ENCODE measurements around the gene EMILIN3.

Gene EMILIN3

GRCh38 chr20:41355192-41355591 lies 11.4 kb downstream of the EMILIN3 start:
- H3K27me3 ChIP-seq (ENCODE audit: low read length) = no peaks in the 10 kb centered on the region
- no peak overlapping the region for H3K4me2 ChIP-seq (ENCODE audit: low read depth, low read length, poor library complexity, severe bottlenecking)
- H3K9me2 ChIP-seq (replicated peaks; ENCODE audit: insufficient read depth, low read length) = no peaks in the 10 kb centered on the region
- no peaks in the 10 kb centered on the region for H3K9me3 ChIP-seq (ENCODE audit: insufficient read depth, low read length)
- no peak overlapping the region for H2AFZ ChIP-seq (ENCODE audit: low read depth, low read length, severe bottlenecking)
- H4K20me1 ChIP-seq (ENCODE audit: low read depth, low read length) = no peaks in the 10 kb centered on the region
- TF ChIP-seq, protein P1, sequence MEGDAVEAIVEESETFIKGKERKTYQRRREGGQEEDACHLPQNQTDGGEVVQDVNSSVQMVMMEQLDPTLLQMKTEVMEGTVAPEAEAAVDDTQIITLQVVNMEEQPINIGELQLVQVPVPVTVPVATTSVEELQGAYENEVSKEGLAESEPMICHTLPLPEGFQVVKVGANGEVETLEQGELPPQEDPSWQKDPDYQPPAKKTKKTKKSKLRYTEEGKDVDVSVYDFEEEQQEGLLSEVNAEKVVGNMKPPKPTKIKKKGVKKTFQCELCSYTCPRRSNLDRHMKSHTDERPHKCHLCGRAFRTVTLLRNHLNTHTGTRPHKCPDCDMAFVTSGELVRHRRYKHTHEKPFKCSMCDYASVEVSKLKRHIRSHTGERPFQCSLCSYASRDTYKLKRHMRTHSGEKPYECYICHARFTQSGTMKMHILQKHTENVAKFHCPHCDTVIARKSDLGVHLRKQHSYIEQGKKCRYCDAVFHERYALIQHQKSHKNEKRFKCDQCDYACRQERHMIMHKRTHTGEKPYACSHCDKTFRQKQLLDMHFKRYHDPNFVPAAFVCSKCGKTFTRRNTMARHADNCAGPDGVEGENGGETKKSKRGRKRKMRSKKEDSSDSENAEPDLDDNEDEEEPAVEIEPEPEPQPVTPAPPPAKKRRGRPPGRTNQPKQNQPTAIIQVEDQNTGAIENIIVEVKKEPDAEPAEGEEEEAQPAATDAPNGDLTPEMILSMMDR (IDR thresholded peaks at IDR 0.05; ENCODE audit: insufficient read depth, low read length, poor library complexity, severe bottlenecking) = no peak
- TF ChIP-seq EZH2phosphoT487 (conservative IDR thresholded peaks at IDR 0.05; ENCODE audit: low read length) = no peak
- H3K79me2 ChIP-seq (ENCODE audit: insufficient read depth, low read length) = no peaks in the 10 kb centered on the region
- no peaks in the 10 kb centered on the region for H3K36me3 ChIP-seq (ENCODE audit: low read length)
- no peak overlapping the region for H3K27ac ChIP-seq (ENCODE audit: low read depth, low read length)
- H3F3A ChIP-seq (ENCODE audit: insufficient read depth) = no peaks in the 10 kb centered on the region
- H3K9ac ChIP-seq (ENCODE audit: low read length) = no peak overlapping the region
- H3K4me3 ChIP-seq (ENCODE audit: insufficient read depth, low read length, poor library complexity, severe bottlenecking) = no peak overlapping the region

- no peak for TF ChIP-seq EZH2phosphoT487 (conservative IDR thresholded peaks at IDR 0.05; ENCODE audit: low read length)
- TF ChIP-seq, protein P1 (IDR thresholded peaks at IDR 0.05; ENCODE audit: insufficient read depth, low read length, poor library complexity, severe bottlenecking) = no peak
- no peak overlapping the region for H3K27ac ChIP-seq (ENCODE audit: low read depth, low read length)
- H3K9me2 ChIP-seq (replicated peaks; ENCODE audit: insufficient read depth, low read length) = no peaks in the 10 kb centered on the region
- no peaks in the 10 kb centered on the region for H3K36me3 ChIP-seq (ENCODE audit: low read length)
- no peaks in the 10 kb centered on the region for H3K27me3 ChIP-seq (ENCODE audit: low read length)
- no peaks in the 10 kb centered on the region for H3K79me2 ChIP-seq (ENCODE audit: insufficient read depth, low read length)
- no peak overlapping the region for H3K4me3 ChIP-seq (ENCODE audit: insufficient read depth, low read length, poor library complexity, severe bottlenecking)
- H3F3A ChIP-seq (ENCODE audit: insufficient read depth) = no peaks in the 10 kb centered on the region
- H3K9me3 ChIP-seq (ENCODE audit: insufficient read depth, low read length) = no peaks in the 10 kb centered on the region
- H3K4me2 ChIP-seq (ENCODE audit: low read depth, low read length, poor library complexity, severe bottlenecking) = no peak overlapping the region
- no peak overlapping the region for H3K9ac ChIP-seq (ENCODE audit: low read length)
- H4K20me1 ChIP-seq (ENCODE audit: low read depth, low read length) = no peaks in the 10 kb centered on the region
- no peak overlapping the region for H2AFZ ChIP-seq (ENCODE audit: low read depth, low read length, severe bottlenecking)
Observed at GRCh38 chr20:41353530-41353929, 13.1 kb downstream of the EMILIN3 start.

GRCh38 chr20:41352666-41353065 lies 14.0 kb downstream of the EMILIN3 start:
- Histone ChIP-seq H3F3A (ENCODE audit: insufficient read depth) (no peaks in the 10 kb centered on the region), H4K20me1 (ENCODE audit: low read depth, low read length) (no peaks in the 10 kb centered on the region), H3K9ac (ENCODE audit: low read length) (no peak overlapping the region), H2AFZ (ENCODE audit: low read depth, low read length, severe bottlenecking) (no peak overlapping the region), H3K9me3 (ENCODE audit: insufficient read depth, low read length) (no peaks in the 10 kb centered on the region), H3K79me2 (ENCODE audit: insufficient read depth, low read length) (no peaks in the 10 kb centered on the region), H3K27me3 (ENCODE audit: low read length) (no peaks in the 10 kb centered on the region), H3K36me3 (ENCODE audit: low read length) (no peaks in the 10 kb centered on the region), H3K27ac (ENCODE audit: low read depth, low read length) (no peak overlapping the region), H3K4me3 (ENCODE audit: insufficient read depth, low read length, poor library complexity, severe bottlenecking) (no peak overlapping the region), H3K4me2 (ENCODE audit: low read depth, low read length, poor library complexity, severe bottlenecking) (no peak overlapping the region), H3K9me2 (replicated peaks; ENCODE audit: insufficient read depth, low read length) (no peaks in the 10 kb centered on the region)
- TF ChIP-seq EZH2phosphoT487 (conservative IDR thresholded peaks at IDR 0.05; ENCODE audit: low read length) = no peak
- TF ChIP-seq, protein P1 (IDR thresholded peaks at IDR 0.05; ENCODE audit: insufficient read depth, low read length, poor library complexity, severe bottlenecking) = no peak

Measured in SU-DHL-6 (cell line).